Testis (tissue), 3 donors: ENCODE data around the gene BRPF1. TPM values are rescaled to one million over a fixed set of nuclear protein-coding genes. Genes with fewer than 3 reads are reported as not detected.

Experiments
- DNase-seq: peaks from one replicate; pipeline ENCODE4 v3.0.0-alpha.2; 2019
- H3K27ac ChIP-seq, 2 donors: fragments of 200-600 bp; sonication (generic); one replicate each; pipeline ENCODE4 v1.5.1; 2019
- H3K27me3 ChIP-seq: fragments of 200-600 bp; sonication (generic); one replicate; pipeline ENCODE4 v1.5.1; 2019
- H3K36me3 ChIP-seq: fragments of 200-600 bp; sonication (generic); one replicate; pipeline ENCODE4 v1.5.1; 2017; ENCODE audit warnings: low read depth; ENCODE audit errors: missing control alignments
- H3K4me1 ChIP-seq: fragments of 200-600 bp; sonication (generic); one replicate; pipeline ENCODE4 v1.5.1; 2019
- H3K4me3 ChIP-seq, 2 donors: fragments of 200-600 bp; sonication (generic); one replicate each; pipeline ENCODE4 v1.5.1; 2017 to 2019
- H3K9me3 ChIP-seq: fragments of 200-600 bp; sonication (generic); one replicate; pipeline ENCODE4 v1.5.1; 2017
- POLR2A ChIP-seq: fragments of 450-650 bp; IDR thresholded peaks from one replicate; pipeline ENCODE4 v1.6.1; 2017; ENCODE audit warnings: antibody characterized with exemption, mild to moderate bottlenecking, moderate library complexity
- WGBS, 2 donors: methylation state at CpG; one replicate each; pipeline ENCODE4 v1.1.5; 2018; 5-methylcytosine and 5-hydroxymethylcytosine counted together
- intact Hi-C: fragments of 100-400 bp; cut with DNase I; formaldehyde crosslinking; loops from one replicate; pipeline ENCODE4 v1.15.1; 2023; ENCODE audit warnings: low total_unique reads
- polyA plus RNA-seq: library from polyadenylated mRNA; stranded (reverse); fragments of 350-450 nt; fragmentation: Illumina TruSeq; extraction: RNeasy Lipid Tissue Mini Kit (QIAGEN cat#74804); gene quantifications from one replicate; pipeline ENCODE4 v1.2.3, GENCODE V29; 2014; ENCODE audit warnings: low read depth, low replicate concordance; ENCODE audit not compliant: insufficient read depth
- total RNA-seq, 2 donors: library from RNA; depleted of rRNA; stranded (reverse); fragments of >200 nt; gene quantifications; one replicate each; pipeline ENCODE4 v1.2.3, GENCODE V29; 2016
- TF ChIP-seq, protein P1 (sequence below), 3 experiments: fragments of 450-650 bp in 2 of 3; fragments of 200-600 bp in 1 of 3; sonication (generic) in 1 of 3; IDR thresholded peaks; one replicate each; pipeline ENCODE4 v1.5.1; 2016 to 2019; ENCODE audit warnings: antibody characterized with exemption in 3 of 3, mild to moderate bottlenecking in 2 of 3, moderate library complexity in 1 of 3

BRPF1 gene
- total and polyA plus RNA-seq, 3 donors from 2014 or later, result 47.4 to 58.4 (median 55.1) TPM

DNA sequence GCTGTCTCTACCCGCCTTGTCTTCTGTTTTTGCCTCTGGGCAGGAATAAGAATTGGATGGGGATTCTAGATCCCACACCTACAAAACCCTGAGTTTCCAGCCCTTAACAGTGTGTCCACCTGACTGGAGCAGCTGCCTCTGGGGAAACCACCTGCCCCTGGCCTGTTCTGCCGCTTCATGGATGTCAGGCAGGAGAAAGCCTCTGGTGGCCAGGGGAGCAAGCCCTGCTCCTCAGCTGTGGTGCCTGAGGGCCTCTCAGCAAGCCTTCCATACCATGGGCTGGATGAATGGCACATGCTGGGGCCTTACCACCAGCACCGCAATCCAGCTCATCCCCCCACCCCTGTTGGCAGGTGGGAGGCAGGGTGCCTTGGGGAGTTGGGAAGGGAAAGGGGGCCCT is 33.2 kb upstream of the BRPF1 start:
- H3K36me3 ChIP-seq, result no peaks in the 10 kb centered on the region
- no peak overlapping the region for H3K27ac ChIP-seq
- intact Hi-C loops, result no loop called here
- no peak for TF ChIP-seq POLR2A
- TF ChIP-seq, protein P1, sequence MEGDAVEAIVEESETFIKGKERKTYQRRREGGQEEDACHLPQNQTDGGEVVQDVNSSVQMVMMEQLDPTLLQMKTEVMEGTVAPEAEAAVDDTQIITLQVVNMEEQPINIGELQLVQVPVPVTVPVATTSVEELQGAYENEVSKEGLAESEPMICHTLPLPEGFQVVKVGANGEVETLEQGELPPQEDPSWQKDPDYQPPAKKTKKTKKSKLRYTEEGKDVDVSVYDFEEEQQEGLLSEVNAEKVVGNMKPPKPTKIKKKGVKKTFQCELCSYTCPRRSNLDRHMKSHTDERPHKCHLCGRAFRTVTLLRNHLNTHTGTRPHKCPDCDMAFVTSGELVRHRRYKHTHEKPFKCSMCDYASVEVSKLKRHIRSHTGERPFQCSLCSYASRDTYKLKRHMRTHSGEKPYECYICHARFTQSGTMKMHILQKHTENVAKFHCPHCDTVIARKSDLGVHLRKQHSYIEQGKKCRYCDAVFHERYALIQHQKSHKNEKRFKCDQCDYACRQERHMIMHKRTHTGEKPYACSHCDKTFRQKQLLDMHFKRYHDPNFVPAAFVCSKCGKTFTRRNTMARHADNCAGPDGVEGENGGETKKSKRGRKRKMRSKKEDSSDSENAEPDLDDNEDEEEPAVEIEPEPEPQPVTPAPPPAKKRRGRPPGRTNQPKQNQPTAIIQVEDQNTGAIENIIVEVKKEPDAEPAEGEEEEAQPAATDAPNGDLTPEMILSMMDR (IDR thresholded peaks at IDR 0.05), result no peak
- no peaks in the 10 kb centered on the region for H3K9me3 ChIP-seq
- no peaks in the 10 kb centered on the region for H3K27me3 ChIP-seq
- no peak for DNase-seq
- WGBS, 2 donors, result 100% methylated on average over 1 to 3 of the region's 3 CpGs
- no peaks in the 10 kb centered on the region for H3K4me1 ChIP-seq
- no peak overlapping the region for H3K4me3 ChIP-seq

- Histone ChIP-seq H3K4me3 (no peak overlapping the region), H3K9me3 (no peaks in the 10 kb centered on the region), H3K36me3 (no peaks in the 10 kb centered on the region), H3K27me3 (no peaks in the 10 kb centered on the region), H3K4me1 (no peaks in the 10 kb centered on the region), H3K27ac (no peak overlapping the region)
- intact Hi-C loops, result no loop called here
- DNase-seq, result no peak
- TF ChIP-seq POLR2A, result no peak
- TF ChIP-seq, protein P1 (IDR thresholded peaks at IDR 0.05), result no peak
- WGBS, 2 donors, result 91 to 98% methylated on average over 2 of the region's 2 CpGs
These were observed 31.0 kb upstream of the BRPF1 start for GRCh38 chr3:9700536-9700935.

DNA sequence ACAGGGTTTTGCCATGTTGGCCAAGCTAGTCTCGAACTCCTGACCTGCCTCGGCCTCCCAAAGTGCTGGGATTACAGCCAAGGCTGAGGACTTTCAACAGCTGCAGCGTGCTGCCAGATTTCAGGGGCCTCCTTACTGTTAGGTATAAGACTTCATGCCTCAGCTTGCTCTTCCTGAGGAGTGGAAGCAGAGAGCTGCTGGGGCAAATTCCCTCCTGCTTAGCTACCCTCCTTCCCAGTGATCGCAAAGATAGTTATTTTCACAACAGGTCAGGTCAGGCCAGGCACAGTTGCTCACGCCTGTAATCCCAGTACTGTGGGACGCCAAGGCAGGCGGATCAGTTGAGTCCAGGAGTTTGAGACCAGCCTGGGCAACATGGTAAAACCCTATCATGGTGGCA is 30.5 kb upstream of the BRPF1 start:
- Histone ChIP-seq H3K36me3 (no peaks in the 10 kb centered on the region), H3K4me1 (no peaks in the 10 kb centered on the region), H3K27me3 (no peaks in the 10 kb centered on the region), H3K9me3 (no peaks in the 10 kb centered on the region), H3K27ac (no peak overlapping the region), H3K4me3 (no peak overlapping the region)
- intact Hi-C loops, result no loop called here
- DNase-seq, result no peak
- WGBS, 2 donors, result 85 to 93% methylated on average over 5 to 7 of the region's 7 CpGs
- TF ChIP-seq, protein P1 (IDR thresholded peaks at IDR 0.05), result no peak
- TF ChIP-seq POLR2A, result no peak

DNA sequence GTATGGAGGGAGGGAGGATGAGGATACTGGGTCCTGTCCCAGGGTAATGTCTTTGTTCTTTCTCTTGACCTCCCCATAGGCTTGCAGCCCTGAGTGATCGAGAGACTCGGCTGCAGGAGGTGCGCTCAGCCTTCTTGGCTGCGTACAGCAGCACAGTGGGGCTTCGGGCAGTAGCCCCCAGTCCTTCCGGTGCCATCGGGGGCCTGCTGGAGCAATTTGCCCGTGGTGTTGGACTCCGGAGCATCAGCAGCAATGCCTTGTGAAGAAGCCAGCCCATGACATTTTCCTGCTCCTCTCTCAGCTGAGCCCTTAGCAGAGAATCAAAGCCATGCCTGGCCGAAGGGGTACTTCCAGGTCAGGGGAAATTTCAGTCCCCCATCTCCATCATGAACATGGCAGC is 29.8 kb upstream of the BRPF1 start:
- no peak for DNase-seq
- H3K4me3 ChIP-seq, result no peak overlapping the region
- intact Hi-C loops, result no loop called here
- H3K36me3 ChIP-seq, result no peaks in the 10 kb centered on the region
- TF ChIP-seq, protein P1 (IDR thresholded peaks at IDR 0.05), result no peak
- no peak for TF ChIP-seq POLR2A
- no peaks in the 10 kb centered on the region for H3K27me3 ChIP-seq
- H3K4me1 ChIP-seq, result no peaks in the 10 kb centered on the region
- WGBS, 2 donors, result 94 to 96% methylated on average over 4 to 10 of the region's 10 CpGs
- H3K27ac ChIP-seq, result no peak overlapping the region
- H3K9me3 ChIP-seq, result no peaks in the 10 kb centered on the region

- H3K27me3 ChIP-seq, result no peaks in the 10 kb centered on the region
- WGBS, 2 donors, result 83 to 84% methylated on average over 4 of the region's 4 CpGs
- no peak for DNase-seq
- H3K36me3 ChIP-seq, result no peaks in the 10 kb centered on the region
- H3K27ac ChIP-seq, result no peak overlapping the region
- H3K4me3 ChIP-seq, result no peak overlapping the region
- no peaks in the 10 kb centered on the region for H3K9me3 ChIP-seq
- TF ChIP-seq, protein P1 (IDR thresholded peaks at IDR 0.05), result no peak
- no peak for TF ChIP-seq POLR2A
- intact Hi-C loops, result no loop called here
- no peaks in the 10 kb centered on the region for H3K4me1 ChIP-seq
These were observed 28.3 kb upstream of the BRPF1 start for GRCh38 chr3:9703240-9703639.
